Measurements from ENCODE around the gene GADD45B.

GADD45B gene

DNA sequence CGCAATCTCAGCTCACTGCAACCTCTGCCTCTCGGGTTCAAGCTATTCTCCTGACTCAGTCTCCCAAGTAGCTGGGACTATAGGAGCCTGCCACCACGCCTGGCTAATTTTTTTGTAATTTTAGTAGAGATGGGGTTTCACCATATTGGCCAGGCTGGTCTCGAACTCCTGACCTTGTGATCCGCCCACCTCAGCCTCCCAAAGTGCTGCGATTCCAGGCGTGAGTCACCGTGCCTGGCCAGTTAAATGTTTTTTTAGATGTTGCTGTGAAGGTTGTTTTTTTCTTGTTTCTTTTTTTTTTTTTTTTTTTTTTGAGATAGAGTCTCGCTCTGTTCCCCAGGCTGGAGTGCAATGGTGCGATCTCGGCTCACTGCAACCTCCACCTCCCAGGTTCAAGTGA lies 42.9 kb downstream of the GADD45B start:
- peak; percentile 45 for DNase-seq

DNA sequence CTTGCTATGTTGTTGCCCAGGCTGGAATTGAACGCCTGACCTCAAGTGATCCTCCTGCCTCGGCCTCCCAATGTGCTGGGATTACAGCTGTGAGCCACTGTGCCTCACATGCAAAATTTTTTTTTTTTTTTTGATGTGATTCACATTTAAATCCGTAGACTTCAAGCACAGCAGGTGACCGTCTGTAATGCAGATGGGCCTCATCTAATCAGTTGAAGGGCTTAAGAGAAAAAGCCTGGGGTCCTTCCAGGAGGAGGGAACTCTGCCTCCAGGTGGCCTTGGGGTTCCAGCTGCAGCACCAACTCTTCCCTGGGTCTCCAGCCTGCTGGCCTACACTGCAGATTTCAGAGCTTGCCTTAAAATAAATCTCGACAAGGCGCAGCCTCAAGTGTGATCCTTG lies 43.6 kb downstream of the GADD45B start:
- no peak for DNase-seq

DNA sequence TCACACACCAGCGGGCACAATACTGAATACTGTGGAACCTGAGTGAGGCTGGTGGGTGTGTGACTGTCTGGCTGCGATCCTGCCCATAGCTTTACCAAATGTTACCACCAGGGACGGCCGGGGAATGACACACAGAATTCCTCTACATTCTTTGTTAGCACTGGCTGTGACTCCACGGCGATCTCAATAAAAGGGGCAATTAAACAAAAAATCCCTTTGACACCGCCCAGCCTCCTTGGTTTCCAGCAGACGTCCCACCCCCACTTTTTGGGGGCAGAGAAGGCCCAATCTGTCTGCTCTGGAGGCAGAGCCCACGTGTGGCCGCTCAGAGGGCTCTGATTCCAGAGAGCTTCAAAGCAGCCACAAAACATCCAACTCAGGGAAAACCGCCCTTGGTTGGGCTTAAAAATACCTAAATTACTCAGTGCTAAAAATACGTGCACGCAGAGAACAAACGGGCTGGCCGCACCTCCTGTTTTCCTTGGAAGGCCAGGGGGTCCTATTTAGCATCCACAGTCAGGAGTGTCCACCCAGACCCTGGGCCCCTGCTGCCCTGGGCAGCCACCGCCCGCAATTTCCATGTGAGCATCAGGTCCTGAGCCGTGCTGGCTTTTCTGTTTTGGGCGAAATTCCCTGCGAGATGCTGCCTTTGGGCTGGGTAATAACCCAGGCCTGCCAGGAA lies 47.8 kb downstream of the GADD45B start:
- DNase-seq = peak; percentile 94

DNA sequence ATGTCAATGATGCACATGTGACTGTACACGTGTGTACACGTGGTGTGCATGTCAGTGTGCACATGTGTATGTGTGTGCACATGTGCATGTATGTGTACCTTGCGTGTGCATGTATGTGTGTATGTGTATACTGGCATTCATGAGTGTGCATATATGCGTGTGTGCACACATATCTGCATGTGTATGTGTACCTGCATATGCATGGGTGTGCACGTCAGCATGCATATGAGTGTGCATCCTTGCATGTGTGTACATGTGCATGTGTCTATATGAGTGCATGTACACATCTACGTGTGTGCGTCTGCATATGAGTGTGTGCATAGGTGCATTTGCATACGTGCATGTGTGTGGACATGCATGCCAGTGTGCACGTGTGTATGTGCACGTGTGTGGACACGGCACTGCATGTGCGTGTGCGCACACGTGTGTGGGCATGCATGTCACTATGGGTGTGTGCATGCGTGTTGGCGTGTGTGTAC lies 48.5 kb downstream of the GADD45B start:
- no peak for DNase-seq

DNA sequence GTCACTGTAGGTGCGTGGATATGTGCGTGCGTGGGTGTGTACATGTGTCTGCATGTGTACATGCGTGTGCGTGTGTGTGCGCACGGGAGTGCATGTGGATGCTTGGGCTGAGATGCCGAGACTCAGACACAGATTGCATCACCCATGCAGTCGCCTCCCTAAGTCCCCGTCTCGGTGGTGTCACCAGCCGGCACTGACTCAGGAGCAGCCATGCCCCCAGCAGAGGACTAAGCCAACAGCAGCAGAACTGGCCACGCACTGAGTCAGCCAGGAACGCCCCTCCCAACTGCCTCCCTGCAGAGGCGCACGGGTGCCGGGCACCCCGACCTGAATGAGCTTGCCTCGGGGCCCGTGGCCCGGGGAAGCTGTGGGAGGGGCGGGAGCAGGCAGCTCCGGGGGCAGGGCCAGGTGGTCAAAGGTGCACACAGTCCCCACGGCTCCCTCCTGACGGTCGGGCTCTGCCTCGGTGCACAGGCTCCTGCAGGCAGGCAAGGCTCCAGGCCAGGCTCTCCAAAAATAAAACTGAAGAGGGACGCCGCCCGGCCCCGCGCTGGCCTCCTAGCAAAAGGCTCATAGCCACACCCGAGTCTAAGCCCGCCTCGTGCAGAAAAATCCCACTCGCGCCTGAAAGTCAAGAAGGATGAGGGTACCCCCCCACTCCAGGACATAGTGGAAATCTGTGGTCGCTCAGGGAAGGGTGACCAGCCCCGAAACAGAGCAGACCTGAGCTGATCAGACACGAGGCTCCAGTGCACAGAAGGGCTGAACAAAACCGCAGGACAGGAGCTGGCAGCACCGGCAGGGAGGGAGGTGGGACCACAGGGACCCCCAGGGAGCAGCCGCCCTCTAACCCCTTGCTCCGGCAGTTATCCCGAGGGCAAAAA lies 49.2 kb downstream of the GADD45B start:
- DNase-seq = peak; percentile 97

DNA sequence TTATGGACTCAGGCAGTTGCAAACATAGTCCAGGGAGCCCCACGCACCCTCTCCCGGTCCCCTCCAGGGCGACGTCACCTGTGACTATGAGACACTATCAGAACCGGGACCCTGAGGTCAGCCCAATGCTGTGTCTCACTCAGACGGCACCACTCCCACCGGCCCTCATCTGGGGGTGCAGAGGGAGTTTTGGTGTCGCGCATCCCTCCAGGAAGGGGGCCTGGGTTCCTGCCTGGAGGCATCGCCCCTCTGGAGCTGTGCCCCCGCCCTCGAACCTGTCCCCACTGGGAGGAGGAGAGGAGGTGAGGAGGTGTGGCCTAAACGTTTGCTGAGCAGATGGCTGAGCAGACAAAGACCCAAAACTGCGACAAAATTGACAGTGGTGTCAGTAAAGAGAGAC lies 51.2 kb downstream of the GADD45B start:
- no peak for DNase-seq

DNA sequence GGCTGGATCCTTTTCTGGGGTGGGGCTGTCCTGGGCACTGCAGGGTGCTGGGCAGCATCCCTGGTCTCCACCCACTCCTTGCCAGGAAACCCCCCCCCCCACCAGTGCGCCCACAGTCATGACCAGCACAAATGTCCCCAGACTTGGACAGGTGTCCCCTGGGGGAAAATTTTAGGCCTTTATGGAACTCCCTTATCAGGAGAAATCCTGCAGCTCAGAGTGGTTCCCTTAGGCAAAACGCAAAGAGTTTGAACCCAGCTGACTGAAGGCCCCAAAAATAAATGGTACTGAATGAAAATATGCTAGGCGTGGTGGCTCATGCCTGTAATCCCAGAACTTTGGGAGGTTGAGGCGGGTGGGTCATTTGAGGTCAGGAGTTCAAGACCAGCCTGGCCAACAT lies 51.8 kb downstream of the GADD45B start:
- no peak for DNase-seq

Measured in fibroblast of skin of back (primary cell).